Thyroid gland (tissue), 4 donors: ENCODE results near the gene PARD3.

Source experiments
- POLR2A ChIP-seq, 2 donors: fragments of 450-650 bp; IDR thresholded peaks; one replicate each; pipeline ENCODE4 v1.6.1; 2017; ENCODE audit warnings: antibody characterized with exemption in 2 of 2, mild to moderate bottlenecking in 2 of 2, moderate library complexity in 1 of 2
- TF ChIP-seq, protein P1 (sequence below), 6 experiments: fragments of 200-600 bp in 3 of 6; fragments of 450-650 bp in 3 of 6; sonication (generic) in 3 of 6; IDR thresholded peaks; one replicate each; pipeline ENCODE4 v1.5.1; 2016 to 2019; ENCODE audit warnings: antibody characterized with exemption in 6 of 6, mild to moderate bottlenecking in 2 of 6, inconsistent platforms in 1 of 6, moderate library complexity in 1 of 6

DNA sequence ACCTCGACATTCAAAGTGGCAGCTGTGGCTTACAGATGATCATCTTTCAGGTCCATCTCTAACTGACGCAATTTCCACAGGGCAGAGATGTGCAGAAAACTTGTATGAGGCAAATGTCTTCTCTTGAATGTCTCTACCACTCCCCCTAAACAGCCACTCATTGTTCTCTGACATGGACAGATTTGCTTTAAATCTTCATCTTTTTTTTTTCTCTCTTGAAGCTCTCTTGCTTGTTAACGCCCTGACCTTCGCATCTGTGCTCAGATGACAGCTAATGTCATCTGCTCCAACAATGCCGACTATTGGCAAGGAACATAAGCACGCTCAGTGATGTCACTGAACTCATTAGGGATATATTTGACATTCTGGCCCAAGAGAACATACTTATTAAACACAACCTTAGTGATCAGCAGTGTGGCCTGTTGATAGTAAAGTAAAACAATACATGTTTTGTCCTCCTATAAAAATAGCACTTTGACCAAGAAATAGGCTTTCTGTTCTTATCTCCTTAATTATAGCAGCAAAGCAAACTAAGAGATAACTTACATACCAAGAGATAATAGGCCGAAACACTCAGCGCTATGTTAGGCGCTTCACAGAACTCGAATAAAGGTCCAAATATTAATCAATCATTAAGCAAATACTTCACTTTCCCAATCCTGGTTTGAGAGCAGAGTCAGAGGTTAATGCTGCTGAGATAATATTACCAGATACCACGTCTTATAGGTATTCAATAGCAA is 583.5 kb downstream of the PARD3 start:
- TF ChIP-seq, protein P1, sequence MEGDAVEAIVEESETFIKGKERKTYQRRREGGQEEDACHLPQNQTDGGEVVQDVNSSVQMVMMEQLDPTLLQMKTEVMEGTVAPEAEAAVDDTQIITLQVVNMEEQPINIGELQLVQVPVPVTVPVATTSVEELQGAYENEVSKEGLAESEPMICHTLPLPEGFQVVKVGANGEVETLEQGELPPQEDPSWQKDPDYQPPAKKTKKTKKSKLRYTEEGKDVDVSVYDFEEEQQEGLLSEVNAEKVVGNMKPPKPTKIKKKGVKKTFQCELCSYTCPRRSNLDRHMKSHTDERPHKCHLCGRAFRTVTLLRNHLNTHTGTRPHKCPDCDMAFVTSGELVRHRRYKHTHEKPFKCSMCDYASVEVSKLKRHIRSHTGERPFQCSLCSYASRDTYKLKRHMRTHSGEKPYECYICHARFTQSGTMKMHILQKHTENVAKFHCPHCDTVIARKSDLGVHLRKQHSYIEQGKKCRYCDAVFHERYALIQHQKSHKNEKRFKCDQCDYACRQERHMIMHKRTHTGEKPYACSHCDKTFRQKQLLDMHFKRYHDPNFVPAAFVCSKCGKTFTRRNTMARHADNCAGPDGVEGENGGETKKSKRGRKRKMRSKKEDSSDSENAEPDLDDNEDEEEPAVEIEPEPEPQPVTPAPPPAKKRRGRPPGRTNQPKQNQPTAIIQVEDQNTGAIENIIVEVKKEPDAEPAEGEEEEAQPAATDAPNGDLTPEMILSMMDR (IDR thresholded peaks at IDR 0.05) = no peak
- TF ChIP-seq POLR2A (IDR thresholded peaks at IDR 0.05) = no peak
